HG02759 (cell line): ENCODE measurements around the gene B4GALNT1.
"Not testable (repeated sequence)": the region's sequence is repeated elsewhere in the genome, so short reads cannot be mapped to it uniquely, and the experiment has no call there.

Experiments used
- ATAC-seq: cut with Tn5 transposase; IDR thresholded peaks from one replicate; pipeline ENCODE4 v1.9.1; 2021; ENCODE audit warnings: mild to moderate bottlenecking, moderate library complexity; ENCODE audit not compliant: unreplicated experiment

Gene B4GALNT1

DNA sequence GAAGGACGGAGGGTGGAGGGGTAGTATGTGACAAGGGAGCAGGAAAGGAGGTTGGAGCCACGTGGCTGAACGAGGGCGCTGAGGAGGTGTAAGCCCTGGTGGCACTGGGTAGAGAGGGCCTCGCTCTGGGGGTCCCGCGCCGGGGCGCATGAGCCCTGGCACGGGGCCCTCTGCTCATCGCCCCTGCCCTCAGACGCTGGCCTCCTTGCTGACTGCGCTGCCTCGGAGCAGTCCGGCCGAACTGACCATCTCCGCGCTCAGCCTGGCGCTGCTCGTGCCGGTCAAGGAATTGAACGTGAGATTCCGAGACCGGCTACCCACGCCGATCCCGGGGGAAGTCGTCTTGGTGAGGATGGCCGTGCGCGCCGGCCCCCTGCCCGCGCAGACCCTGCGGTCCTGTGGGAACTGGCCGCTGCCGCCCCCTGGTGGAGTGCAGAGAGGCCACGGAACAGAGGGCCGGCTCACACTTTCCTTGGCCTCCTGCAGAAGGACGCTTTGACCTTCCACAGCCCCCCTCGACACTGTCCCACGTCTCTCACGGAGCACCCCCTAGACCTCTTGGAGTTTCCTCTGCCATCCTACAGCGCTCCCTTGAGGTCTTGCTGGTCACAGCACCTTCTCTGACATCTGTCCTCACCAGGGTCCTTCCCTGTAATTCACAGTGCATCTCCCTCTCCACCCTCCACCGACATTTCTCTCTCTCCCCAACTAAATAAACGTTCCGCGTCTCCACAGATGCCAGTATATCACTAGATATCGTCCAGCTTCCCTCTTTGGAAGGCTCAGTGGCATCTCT lies 11.3 kb downstream of the B4GALNT1 start:
- no peak for ATAC-seq

DNA sequence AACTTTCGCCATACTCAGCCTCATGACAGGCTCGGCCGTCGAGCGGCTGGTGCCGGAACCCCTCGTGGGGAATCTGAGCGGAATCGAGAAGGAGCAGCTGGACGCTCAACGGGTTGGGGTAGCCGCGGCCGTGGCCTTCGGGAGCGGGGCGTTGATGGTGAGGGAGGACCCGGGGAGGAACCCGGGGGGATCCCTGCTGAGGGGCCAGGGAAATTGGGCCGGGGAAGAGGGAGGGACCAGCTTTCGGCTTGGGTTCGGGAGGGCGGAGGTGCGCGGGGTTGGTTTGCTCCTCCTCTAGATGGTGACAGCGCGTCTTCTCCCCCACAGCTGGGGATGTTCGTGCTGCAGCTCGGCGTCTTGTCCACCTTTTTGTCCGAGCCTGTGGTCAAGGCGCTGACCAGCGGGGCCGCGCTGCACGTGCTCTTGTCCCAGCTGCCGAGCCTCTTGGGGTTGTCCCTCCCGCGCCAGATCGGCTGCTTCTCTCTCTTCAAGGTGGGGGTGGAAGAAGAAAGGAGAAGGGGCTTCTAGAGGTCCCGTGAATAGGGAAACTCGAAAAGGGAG lies 12.0 kb downstream of the B4GALNT1 start:
- ATAC-seq: no peak

DNA sequence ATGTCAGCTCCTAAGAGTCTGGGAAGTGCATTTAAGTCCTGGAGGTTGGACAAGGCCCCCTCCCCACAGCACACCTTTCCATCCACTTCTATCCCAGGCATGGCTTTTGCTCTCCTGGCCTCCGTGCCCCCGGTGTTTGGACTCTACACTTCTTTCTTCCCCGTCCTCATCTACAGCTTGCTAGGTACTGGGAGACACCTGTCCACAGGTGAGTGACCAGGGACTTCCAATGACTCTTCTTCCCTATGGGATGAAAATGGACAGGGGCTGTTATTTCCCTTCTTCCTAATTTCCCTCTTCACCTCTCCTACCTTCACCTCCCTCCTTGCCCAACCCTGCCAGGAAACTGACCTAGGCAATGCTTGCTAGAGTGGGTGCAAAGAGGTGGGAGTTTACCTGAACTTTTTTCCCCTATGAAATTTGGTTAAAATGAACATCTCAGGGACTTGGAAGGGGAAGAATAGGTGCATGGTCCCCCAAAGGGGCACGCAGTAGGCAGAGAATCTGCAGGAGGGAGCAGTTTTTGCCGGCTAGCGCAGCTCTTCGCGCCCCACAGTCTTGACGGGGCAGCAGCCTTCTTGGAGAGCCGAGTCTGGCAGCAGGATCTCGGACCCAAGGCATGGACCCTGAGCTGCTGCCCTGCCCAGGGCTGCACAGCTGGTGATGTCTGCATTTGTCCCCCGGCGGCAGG lies 12.6 kb downstream of the B4GALNT1 start:
- ATAC-seq: no peak

DNA sequence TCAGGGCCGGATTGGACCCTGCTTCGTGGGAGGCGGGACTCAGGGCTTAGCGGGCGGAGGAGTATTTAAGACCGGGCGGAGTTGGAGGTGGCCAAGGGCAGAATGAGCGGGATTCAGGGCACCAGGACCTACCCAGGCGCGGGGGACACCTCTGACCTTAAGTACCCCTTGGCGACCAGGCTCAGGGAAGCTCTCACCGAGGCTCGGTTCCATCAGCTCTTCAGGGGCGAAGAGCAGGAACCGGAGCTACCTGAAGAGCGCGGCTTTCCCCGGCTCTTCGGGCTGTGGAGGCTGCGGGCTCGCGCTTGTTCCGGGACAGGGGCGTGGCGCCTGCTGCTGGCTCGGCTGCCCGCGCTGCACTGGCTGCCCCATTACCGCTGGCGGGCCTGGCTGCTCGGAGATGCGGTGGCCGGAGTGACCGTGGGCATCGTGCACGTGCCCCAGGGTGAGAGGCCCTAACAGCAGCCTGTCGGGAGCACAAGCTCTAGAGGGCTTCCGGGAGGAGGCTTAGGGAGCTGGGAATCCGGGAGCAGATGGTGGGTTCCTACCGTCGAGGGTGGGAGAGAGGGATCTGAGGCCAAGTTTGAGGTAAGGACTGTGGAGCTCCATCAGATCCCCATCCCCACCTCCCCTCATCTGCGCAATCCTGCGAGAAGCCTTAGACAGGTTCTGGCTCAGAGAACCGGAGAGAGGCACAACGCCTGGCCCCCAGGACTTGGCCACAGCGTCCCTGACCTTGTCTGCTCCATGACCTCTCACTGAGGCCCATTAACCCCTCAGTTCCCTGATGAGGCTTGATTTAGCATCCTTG lies 13.4 kb downstream of the B4GALNT1 start:
- no peak for ATAC-seq

DNA sequence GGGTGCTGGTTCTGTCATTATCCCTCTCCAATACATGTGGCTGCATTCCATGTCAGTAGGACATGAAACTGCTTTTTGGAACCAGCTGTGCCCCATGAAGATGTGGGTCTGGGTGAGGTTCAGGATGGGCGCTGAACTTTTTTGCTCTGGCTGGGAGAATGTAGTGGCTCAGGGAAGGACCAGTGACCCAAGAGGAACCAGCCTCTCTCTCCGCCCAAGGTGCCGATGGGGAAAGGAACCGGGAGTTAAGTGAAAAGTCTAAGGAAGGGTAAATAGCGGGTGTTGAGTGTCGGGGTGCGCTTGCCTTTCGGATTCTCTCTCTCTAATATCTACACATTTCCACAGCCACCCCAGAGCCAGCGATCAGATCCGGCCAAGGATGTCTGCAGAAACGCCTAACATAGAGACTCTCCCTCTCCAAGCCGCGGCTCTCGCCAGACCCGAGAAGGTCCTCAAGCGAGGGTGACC lies 14.0 kb downstream of the B4GALNT1 start:
- ATAC-seq: no peak

DNA sequence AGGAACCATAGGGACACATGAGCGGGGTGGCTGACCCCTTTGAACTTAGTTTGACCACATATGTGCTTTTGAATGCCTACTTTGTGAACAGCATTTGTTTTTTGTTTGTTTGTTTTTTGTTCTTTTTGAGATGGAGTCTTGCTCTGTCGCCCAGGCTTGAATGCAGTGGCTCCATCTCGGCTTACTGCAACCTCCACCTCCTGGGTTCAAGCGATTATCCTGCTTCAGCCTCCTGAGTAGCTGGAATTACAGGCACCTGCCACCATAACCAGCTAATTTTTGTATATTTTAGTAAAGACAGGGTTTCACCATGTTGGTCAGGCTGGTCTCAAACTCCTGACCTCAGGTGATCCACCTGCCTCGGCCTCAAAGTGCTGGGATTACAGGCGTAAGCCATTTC lies 14.6 kb downstream of the B4GALNT1 start:
- not testable (repeated sequence) for ATAC-seq

DNA sequence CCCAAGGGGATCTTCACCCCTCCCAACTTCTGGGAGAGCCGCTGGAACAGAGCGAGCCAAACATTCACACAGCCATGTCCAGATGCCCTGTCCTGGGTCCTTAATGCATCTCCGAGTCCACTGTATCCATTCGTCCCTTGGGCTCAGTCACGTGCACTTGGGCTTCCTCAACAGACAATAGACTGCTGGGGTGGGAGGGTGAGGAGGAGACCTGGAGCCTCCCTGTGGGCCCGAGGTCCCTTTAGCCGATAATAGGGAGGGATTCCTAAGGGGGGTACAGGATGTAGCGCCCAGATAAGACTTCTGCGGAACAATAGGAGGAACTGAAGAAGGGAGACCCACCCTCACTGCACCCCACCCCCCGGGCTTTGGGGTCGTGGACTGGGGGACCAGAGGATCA lies 15.1 kb downstream of the B4GALNT1 start:
- ATAC-seq: no peak

DNA sequence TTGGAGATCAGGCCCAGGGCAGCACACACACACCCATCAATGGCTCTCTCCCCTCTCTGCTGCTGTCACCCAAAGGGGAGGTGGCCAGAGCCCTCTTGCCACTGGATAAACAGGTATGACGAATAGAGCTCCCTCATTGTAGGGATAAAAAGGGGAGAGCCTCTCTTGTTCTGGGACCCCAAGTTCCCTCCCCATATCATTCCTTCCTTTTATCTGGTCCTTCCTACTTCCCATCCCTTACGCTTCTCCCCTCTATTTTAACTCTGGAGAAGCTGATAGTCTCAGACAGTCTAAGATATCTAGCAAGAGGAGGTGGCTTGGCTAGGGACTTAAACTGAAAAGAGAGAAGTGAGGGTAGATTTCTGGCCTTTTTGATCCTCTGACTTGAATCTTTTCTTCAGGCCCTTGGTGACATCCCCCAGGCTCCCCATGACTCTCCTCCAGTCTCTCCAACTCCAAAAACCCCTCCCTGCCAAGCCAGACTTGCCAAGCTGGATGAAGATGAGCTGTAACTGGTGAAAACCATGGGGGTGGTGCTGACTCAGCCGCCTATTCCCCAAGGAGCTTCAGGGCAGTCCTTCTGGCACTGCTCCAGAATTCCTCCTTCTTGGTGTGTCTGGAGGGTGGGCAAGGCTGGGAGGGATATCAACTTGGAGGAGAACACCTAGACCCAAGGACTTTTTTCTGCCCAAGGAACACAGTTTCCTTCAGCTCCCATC lies 16.5 kb downstream of the B4GALNT1 start:
- no peak for ATAC-seq

DNA sequence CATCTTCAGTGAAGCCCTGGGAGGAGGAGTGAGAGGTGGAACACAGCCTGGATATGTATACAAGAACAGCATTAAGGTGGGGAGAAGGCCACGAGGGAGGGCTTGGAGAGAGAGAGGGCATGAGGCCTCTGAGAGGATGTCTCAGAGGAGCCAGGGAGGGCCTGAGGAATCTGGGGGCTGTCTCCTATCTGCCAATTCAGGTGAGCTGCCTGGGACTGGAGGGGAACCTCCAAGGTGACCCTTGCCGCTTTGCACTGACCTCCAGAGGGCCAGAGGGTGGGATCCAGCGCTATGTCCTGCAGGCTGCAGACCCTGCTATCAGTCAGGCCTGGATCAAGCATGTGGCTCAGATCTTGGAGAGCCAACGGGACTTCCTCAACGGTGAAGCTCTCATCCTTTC lies 17.4 kb downstream of the B4GALNT1 start:
- ATAC-seq: no peak

DNA sequence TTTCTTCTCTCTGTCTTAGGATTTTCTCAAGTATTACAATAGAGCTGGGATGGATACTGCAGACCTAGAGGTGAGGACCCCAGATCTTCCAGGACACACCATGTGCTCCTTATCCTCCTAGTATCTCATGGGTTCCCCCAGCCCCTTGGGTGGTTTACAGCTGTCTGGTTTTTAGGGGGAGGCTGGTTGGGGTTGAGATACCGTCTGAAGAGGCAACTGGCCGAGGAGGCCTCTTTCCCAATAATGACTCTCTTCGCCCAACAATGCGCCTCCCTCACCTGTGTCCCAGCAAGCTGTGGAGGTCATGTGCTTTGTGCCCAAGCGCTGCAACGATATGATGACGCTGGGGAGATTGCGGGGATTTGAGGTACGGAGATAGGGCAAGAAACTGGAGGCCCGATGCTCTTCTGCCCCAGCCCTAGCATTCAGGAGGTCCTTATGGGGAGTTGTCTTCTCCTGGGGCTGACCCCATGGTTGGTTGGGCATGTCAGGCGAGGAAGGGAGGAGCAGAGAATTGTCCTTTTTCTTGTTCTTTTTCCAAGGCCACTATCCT lies 18.0 kb downstream of the B4GALNT1 start:
- no peak for ATAC-seq

DNA sequence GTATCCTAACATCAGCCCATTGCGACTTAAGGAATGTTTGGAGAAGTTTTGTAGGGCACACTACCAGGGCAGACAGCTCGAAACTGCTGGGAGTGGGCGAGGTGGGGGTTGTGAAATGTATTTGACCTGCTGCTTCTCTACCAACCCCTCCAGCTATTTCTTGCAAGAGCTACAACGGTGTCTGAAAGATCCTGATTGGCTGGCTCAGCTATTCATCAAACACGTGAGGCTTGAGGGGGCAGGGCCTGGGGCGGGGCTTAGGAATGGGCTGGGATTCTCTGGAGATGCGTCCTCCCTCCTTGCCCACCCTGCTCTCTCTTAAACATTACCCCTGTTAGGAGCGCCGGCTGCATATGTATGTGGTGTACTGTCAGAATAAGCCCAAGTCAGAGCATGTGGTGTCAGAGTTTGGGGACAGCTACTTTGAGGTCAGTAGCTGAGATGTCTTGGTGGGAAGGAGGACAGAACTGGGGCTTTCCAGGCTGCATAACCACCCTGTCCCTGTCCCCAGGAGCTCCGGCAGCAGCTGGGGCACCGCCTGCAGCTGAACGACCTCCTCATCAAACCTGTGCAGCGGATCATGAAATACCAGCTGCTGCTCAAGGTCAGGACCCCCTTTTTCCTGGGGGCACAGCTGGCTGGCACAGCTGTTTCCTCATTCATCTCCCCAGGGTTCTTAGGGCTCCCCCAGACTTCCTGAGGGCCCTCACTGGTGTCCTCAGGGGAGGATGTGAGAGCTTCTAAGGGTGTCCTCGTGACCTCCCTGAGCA lies 18.6 kb downstream of the B4GALNT1 start:
- ATAC-seq: peak; percentile 62

DNA sequence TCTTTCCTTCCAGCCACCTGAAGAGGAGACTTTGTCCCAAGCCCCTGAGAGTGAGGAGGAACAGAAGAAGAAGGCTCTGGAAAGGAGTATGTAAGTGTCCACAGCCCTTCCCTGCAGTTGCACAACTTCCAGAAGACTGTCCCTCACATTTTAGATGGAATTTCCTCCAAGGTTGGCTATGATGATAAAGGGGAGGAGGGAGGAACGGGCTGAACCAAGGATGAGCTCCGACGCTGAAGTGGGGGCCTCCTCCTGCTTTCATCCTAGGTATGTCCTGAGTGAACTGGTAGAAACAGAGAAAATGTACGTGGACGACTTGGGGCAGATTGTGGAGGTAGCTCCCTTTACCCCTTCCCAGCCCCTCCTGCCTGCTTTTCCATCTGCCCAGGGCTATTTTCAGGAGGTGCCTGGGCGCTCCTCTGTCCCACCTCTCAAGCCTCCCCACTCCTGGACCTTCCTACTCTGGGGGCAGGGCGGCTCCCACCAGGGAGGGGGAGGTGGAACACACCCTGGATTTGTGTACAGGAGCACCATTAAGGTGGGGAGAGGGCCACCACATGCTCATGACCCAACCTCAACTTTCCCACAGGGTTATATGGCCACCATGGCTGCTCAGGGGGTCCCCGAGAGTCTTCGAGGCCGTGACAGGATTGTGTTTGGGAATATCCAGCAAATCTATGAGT lies 19.4 kb downstream of the B4GALNT1 start:
- ATAC-seq: no peak

DNA sequence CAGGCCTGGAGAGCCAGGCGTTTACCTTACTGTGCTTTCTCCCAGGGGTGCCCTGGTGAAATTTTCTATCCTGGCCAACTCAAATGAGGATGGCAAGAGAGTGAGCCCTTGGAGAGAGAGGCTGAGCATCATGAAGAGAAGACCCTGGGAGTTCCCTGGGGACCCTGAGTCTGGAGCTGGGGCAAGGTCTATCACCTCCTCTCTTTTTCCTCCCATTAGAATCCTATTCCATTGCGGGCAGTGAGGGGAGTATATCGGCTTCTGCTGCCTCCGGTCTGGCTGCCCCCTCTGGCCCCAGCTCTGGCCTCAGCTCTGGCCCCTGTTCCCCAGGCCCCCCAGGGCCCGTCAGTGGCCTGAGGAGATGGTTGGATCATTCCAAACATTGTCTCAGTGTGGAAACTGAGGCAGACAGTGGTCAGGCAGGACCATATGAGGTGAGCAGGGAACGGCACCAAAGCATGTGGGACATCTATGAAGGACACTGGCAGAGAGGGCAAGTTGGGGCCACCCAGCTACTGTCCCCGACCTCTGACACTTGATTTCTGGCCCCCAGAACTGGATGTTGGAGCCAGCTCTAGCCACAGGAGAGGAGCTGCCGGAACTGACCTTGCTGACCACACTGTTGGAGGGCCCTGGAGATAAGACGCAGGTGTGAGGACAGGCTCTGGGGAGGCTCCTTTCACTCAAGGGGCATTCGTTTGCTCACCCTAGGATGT lies 20.1 kb downstream of the B4GALNT1 start:
- no peak for ATAC-seq

DNA sequence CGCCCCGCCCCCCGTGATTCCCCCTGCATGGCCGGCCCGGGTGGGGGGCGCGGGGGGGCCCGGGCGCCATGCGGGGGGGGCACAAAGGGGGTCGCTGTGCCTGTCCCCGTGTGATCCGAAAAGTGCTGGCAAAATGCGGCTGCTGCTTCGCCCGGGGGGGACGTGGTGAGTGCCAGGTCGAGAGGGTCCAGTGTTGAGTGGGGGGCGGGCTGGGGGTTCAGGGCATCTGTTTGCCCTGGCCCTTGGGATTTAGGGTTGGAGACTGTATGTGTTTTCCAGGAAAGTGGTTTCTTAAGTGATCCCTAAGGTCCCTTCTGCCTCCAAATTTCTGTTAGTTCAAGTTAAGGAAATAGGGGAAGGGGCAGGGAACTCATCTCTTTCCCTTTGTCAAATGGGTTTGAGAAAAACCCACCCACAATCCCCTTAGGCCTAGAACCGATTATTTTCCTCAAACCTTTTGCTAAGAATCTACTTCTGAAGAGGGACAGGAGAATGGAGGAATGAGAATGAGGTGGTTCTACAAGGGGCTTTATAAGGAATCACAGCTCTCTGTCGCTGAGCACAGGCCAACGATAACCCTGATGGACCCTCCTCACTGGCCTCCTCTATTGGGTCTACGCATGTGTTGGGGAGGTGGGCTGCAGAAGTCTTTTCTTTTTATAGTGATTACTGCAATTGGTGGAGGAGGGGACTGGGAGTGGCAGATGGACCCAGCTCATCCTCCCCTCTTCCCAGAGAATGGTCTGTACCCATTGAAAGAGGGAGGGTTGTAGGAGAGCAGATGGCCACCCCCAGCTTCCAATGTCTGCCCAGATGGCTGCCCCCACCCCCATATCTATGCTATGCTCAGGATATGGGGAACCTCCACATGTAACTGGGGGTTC lies 20.9 kb downstream of the B4GALNT1 start:
- ATAC-seq: no peak

DNA sequence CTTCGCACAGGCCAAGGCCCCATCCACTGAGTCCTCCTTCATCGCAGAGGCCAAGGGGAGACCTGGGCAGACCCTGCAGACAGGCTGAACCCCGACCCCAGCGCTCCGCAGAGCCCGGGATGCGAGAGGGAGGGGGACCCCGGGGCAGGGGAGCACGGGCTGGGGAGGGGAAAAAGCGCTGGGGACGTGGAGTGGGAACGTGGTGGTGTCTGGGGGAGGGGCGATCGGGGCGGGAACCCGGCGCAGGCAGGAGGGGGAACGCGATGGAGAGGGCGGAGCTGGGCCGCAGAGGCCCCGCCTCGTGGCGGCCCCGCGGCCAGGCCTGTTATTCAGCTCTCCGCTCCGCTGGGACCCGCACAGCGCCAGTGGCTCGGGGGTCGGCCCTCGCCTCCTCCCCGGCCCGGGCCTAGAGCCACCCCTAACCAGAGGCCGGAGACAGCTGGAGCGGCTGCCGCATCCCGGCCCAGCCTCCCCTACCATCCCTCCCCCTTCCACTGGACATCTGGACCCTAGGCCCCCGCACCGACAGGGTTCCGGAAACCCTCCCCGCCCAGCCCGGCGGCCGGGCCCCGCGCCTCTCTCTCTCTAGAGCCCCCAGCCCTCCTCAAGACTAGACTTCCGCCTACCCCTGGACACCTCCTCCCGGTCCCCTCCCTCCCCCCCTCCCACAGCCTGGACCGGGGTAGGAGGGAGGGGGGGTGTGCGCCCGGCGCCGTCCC lies 21.7 kb downstream of the B4GALNT1 start, which contains the start of gene ARHGEF25:
TSS of gene ARHGEF25 (plus strand) at position 328 of the 719 bp plus-strand sequence. CDS start 460 bp downstream, outside the sequence.
- ATAC-seq: peak; percentile 60

DNA sequence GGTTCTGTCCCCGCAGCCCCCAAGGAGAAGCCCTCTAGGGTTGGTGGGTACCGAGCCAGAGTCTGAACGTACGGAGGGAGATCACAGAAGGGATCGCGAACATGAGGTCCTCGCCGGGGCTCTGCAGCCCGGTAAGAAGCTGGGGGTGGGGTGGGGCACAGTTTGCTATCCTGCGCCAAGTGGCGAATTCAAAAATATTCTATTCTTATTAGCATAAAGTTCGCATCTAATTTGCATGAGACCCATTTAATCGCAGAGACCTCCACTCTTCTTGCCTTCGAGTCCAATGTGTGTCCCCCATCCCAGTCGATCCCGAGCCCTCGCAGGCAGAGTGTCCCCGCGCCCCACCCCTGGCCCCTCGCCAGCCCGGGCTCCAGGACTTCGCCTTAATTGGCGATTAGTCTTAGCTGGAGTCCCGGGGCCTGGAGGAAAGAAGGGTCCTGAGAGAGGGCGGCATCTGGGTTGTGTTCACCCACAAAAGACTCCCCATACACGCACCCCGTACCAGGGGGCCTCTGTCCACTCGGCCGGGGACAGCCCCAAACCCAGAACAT lies 22.4 kb downstream of the B4GALNT1 start:
- ATAC-seq: no peak
